ENCODE data around the gene SLC29A1. TPM values are rescaled to one million over a fixed set of nuclear protein-coding genes. Genes with fewer than 3 reads are reported as not detected.

SLC29A1 gene
- total RNA-seq, 4 donors from 2014 or later, result 51.4 to 83.1 (median 63.8) TPM

DNA sequence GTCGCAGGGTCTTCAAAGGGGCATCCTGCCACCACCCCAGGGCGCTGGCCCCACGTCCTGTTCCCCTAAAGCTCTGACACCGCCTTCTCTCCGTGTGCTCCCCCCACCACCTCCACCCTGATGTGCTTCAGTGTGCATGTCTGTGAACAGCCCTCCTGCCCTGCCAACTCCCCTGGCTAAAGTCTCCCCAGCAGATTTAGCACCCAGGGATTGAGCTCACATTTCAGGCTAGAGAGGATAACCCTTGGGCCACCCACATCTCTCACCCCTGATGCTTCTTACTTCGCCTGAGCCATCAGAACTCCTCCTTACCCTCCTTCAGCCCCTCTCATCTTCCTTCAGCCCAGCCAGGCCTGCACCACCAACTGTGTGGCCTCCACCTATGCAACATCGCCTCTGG, 54.4 kb downstream of the SLC29A1 start:
- DNase-seq (ENCODE audit: low spot score in 2 of 2), result no peak
- no peak overlapping the region for H3K4me3 ChIP-seq
- 70 to 79% methylated on average over 7 of the region's 7 CpGs for WGBS, 2 donors
- peaks cover 0 to 6% (median 0%) of the 10 kb centered on the region in 3 donors for H3K36me3 ChIP-seq
- peaks cover 0 to 13% (median 5%) of the 10 kb centered on the region in 4 donors for H3K4me1 ChIP-seq
- H3K27me3 ChIP-seq, result peaks cover 0 to 50% of the 10 kb centered on the region in 2 donors
- TF ChIP-seq POLR2A (IDR thresholded peaks at IDR 0.05), result no peak
- no peak for TF ChIP-seq EP300 (IDR thresholded peaks at IDR 0.05)
- TF ChIP-seq, protein P1, sequence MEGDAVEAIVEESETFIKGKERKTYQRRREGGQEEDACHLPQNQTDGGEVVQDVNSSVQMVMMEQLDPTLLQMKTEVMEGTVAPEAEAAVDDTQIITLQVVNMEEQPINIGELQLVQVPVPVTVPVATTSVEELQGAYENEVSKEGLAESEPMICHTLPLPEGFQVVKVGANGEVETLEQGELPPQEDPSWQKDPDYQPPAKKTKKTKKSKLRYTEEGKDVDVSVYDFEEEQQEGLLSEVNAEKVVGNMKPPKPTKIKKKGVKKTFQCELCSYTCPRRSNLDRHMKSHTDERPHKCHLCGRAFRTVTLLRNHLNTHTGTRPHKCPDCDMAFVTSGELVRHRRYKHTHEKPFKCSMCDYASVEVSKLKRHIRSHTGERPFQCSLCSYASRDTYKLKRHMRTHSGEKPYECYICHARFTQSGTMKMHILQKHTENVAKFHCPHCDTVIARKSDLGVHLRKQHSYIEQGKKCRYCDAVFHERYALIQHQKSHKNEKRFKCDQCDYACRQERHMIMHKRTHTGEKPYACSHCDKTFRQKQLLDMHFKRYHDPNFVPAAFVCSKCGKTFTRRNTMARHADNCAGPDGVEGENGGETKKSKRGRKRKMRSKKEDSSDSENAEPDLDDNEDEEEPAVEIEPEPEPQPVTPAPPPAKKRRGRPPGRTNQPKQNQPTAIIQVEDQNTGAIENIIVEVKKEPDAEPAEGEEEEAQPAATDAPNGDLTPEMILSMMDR (IDR thresholded peaks at IDR 0.05), result no peak
- H3K27ac ChIP-seq, result no peak overlapping the region
- no peaks in the 10 kb centered on the region for H3K9me3 ChIP-seq

DNA sequence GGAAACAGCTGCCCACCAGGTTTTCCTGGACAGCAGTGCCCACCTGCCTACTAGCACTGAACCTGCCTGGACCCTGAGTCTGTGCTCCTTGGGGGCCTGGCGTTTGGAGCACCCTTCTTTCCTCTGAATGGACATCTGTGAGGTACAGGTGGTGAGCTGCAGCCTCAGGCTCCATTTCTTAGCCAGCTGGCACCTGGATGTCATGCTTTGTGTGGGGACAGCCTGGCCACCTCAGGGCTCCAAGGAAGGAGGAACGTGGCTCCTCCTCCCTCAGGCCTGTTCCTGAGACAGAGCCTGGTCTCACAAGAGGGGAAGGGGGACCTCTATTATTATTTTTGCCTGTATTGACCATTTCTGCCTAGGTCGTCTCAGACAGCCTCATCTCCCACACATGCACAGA, 54.9 kb downstream of the SLC29A1 start:
- no peaks in the 10 kb centered on the region for H3K9me3 ChIP-seq
- H3K27ac ChIP-seq, result no peak overlapping the region
- H3K27me3 ChIP-seq, result peaks cover 0 to 45% of the 10 kb centered on the region in 2 donors
- H3K4me1 ChIP-seq, result peaks cover 0 to 13% (median 5%) of the 10 kb centered on the region in 4 donors
- DNase-seq (ENCODE audit: low spot score in 2 of 2), result no peak
- WGBS, 2 donors, result 58 to 73% methylated on average over 3 of the region's 3 CpGs
- no peak for TF ChIP-seq POLR2A (IDR thresholded peaks at IDR 0.05)
- TF ChIP-seq EP300 (IDR thresholded peaks at IDR 0.05), result no peak
- TF ChIP-seq, protein P1 (IDR thresholded peaks at IDR 0.05), result no peak
- no peak overlapping the region for H3K4me3 ChIP-seq
- H3K36me3 ChIP-seq, result peaks cover 0 to 6% (median 0%) of the 10 kb centered on the region in 3 donors

DNA sequence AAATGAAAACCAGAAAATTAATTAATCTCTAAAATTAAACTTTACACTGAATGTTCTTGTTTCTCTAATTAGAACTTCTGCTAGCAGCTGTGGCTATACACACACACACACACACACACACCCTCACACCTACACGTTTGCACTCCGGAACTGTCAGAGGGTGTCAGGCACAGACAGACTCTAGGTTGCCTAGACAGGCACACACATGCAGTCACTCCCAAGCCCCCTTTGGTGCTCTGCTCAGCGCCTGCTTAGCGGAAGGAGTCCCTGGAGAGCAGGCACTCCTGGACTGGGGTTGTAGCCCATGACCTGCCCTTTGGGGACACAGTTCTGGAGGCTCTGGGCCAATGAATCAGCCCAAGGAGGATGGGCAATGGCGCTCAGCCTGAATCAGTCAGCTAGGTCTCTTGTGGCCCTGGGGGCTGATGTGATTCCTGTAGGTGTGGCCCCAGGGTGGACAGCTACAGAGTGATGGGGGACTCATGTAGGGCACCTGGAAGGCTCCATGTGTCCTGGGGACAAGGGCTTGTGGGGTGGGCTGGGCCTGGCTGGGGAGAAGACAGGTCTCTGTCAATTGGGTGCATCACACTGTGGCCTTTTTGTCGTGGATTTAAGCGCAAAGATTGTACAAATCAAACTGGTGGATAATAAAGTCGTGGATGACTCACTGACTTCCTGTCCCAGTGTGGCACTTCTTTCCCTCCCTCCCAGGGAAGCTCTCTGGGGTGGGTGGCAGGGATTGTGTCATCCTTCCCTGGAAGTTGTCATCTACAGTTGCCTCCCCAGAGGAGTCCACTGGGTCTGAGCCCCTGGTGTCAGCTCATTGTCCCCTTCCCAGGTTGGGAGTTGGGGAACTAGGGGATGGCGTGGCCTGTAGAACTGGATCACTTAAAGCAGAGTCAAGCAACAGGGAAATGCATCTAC, 55.6 kb downstream of the SLC29A1 start:
- no peak for DNase-seq (ENCODE audit: low spot score in 2 of 2)
- no peak overlapping the region for H3K27ac ChIP-seq
- no peak for TF ChIP-seq POLR2A (IDR thresholded peaks at IDR 0.05)
- no peak for TF ChIP-seq EP300 (IDR thresholded peaks at IDR 0.05)
- TF ChIP-seq, protein P1 (IDR thresholded peaks at IDR 0.05), result no peak
- no peaks in the 10 kb centered on the region for H3K9me3 ChIP-seq
- H3K36me3 ChIP-seq, result peaks cover 0 to 6% (median 0%) of the 10 kb centered on the region in 3 donors
- H3K4me1 ChIP-seq, result peaks cover 0 to 13% (median 5%) of the 10 kb centered on the region in 4 donors
- 61 to 70% methylated on average over 9 of the region's 9 CpGs for WGBS, 2 donors
- H3K4me3 ChIP-seq, result no peak overlapping the region
- peaks cover 0 to 37% of the 10 kb centered on the region in 2 donors for H3K27me3 ChIP-seq

Small RNA genes within 50 kb of the gene (small RNA-seq; reads per million reads assigned to genes)
- gene RN7SL811P, result not detected

Other genes with a start within 250 kb of the SLC29A1 start
- 10 to 100 TPM in 3 of 4 donors, 1 to 10 TPM in 1; 8.8 to 36.6 (median 18.9) TPM for gene MRPL14, start 96.1 kb upstream of the SLC29A1 start, total RNA-seq
- gene TMEM63B, start 96.0 kb upstream of the SLC29A1 start, total RNA-seq, result 10 to 100 TPM; 18.6 to 34.5 (median 27.6) TPM
- gene CAPN11, start 64.8 kb upstream of the SLC29A1 start, total RNA-seq, result 1 to 10 TPM in 3 of 4 donors, under 1 TPM in 1; 0.21 to 6.5 (median 4.2) TPM
- gene MYMX, start 6.7 kb upstream of the SLC29A1 start, total RNA-seq, result not detected
- gene HSP90AB1, start 23.5 kb downstream of the SLC29A1 start, total RNA-seq, result 100 to 1,000 TPM; 485 to 580 (median 543) TPM
- 10 to 100 TPM; 28.0 to 34.1 (median 33.1) TPM for gene SLC35B2, start 33.9 kb downstream of the SLC29A1 start, total RNA-seq
- gene NFKBIE, start 42.0 kb downstream of the SLC29A1 start, total RNA-seq, result 10 to 100 TPM; 12.7 to 20.7 (median 16.0) TPM
- under 1 TPM in 1 of 4 donors, not detected in 3; 0.42 TPM for gene TMEM151B, start 46.9 kb downstream of the SLC29A1 start, total RNA-seq
- 10 to 100 TPM; 14.2 to 23.1 (median 17.7) TPM for gene AARS2, start 89.8 kb downstream of the SLC29A1 start, total RNA-seq
- gene SPATS1, start 119.1 kb downstream of the SLC29A1 start, total RNA-seq, result not detected
- 10 to 100 TPM; 16.7 to 20.1 (median 17.3) TPM for gene CDC5L, start 164.1 kb downstream of the SLC29A1 start, total RNA-seq